DLD1 (cell line): ENCODE results near the gene CCDC33.

Source experiments
- in situ Hi-C: cut with HindIII; loops from 2 replicates; pipeline ENCODE4 v1.10.0; 2017; ENCODE audit warnings: low sequenced_read_pairs

Gene CCDC33

DNA sequence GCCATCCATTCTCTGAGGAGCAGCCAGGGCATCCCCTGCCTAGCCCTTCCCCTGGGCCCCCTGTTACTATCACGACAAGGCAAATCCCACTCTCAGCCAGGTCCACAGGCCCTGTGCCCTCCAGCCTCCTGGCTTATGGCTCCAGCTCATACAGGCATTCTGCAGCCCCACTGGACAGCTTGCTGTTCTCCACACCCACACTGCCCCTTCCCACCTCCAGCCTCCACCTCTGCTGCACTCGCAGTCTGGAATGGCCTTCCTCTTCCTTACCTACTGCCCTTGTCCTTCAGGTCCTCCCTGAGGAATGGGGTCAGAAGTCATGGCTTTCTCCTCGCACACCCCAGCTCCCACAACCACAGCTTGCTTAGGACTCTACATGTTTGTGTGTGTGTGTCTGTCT is 40.4 kb downstream of the CCDC33 start:
- in situ Hi-C loops: no loop called here

DNA sequence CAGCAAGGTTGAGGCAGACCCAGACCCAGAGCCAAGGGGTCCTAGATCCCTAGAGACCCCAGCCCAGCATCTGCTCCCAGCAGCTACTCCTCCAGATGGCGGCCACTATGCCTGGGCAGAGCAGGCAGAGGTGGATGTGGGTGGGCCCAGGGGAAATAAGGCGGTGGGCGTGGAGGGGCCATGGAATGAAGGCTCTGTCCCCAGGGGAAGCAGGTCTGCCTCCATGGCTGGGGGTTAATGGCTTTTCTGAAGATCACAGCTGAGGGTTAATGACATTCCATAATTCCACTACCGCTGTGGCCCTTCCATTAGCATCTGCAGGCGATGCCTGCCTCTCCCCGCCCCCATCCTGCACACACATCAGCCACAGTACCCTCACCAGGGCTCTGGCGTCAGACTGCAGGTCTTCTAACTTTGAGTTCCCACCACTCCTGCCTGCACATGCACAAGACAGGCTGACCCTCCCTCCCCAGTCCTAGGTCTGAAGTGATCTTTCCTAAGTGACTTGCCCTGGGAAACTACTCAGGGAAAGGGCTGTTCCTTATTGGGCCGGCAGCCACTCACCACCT is 41.2 kb downstream of the CCDC33 start:
- in situ Hi-C loops: no loop called here

DNA sequence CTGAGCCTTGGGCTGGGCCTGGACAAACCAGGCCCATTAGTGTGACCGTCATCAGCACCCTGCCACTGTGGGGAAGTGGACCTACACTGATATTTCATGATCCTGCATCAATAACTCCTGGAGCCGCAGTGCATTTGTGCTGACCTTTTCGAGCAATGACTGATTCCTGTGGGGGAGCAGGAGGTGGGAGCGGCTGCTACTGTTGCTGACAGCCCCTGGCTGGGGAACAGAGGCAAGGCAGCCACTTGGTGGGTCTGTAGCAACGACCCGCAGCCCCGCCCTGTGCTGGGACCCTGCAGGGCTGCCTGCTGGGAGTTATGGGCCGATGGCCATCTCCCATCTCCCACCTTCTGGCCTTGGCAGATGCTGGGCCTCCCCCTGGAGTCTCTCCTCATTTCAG is 42.1 kb downstream of the CCDC33 start:
- in situ Hi-C loops: no loop called here

DNA sequence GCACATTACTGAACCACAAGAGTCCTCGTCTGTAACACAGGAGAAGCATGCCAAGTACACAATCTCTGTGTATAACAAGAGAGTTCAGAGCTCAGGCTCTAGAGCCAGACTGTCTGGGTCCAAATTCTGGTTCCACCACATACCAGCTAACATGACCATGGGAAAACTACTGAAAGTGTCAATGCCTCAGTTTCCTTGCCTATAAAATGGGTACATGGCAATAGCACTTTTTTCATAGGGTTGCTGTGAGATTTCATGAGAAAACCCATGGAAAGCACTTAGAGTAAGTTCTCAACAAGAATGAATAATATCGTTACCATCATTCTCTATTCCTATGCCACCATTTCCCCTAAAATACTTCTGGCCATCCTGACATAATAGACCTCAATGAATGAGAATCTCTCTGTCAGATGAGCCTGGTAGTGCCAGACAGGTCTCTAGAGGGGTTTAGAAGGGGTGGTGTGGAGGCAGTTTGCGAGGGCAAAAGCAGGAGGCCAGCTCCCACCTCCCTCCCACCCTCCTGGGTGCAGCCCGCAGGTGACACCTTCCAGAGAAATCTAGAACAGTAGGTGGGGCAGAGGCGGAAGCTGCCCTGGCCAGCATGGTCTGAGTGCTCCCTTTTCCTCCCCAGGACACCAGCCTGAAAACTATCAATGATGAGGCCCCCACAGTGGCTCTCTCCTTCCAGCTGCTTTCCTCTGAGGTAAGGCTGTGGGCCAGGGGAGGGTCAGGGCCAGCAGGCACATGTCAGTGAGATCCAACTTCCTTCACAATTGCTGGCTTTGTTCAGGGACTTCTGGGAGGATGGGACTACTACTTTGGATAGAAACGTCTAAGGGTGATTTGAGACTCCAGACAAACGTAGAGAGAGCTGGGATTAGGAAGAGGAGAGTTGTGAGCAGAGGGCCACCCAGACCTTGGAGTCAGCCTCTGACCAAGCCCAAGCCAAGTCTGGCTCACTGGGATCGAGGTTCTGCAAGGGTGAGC is 45.3 kb downstream of the CCDC33 start:
- in situ Hi-C loops: no loop called here

DNA sequence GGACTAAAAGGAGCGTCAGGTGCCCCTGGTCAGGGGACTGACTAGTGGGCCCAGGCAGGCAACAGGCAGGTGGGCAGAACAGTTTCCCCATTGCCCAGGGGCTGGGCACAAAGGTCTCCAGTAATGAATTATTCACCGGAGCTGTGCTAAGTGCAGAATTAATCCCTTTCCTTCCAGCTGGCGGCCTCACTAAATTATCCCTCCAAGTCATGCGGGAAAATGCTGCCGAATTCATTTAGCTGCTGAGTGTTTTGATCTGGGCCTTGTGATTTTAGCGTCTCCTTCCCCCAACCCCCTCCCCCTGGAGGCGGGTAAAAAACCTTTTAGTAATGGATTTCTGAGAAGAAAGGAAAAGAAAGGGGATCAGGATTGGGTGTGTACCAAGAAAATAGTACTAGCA is 47.2 kb downstream of the CCDC33 start:
- in situ Hi-C loops: no loop called here

DNA sequence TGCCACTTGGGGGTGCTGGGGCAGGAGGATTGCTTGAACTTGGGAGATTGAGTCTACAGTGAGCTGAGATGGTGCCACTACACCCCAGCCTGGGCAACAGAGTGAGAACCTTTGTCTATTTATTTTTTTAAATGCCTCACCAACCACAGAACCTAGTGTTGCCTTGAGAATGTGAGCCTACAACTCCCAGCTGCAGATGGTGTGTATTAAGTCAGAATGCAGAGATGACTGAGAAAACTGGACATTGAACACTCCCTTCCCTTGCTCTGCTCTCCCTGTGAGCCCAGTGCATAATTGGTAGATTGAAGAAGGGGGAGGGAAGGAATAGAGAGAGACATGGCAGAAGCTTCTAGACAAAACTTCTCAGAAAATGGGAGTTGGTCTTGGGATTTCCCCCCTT is 53.5 kb downstream of the CCDC33 start:
- in situ Hi-C loops: no loop called here

DNA sequence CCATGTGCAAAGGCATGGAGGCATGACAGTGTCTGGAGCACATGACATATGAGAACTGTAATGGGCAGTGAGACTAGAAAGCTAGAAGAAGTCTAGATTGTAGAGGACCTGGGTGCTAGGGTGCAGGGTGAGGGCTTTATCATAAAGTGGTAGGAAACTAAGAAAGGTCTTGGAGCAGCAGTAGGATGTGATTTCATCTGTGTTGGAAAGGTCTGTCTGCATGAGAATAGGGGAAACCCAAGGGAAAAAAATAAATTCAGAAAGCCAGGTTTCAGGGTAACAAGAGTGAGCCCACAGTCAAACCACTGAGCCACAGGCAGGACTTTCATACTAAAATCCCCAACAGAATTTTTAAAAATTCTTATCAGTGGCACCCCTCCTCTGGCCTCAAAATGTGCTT is 54.5 kb downstream of the CCDC33 start:
- in situ Hi-C loops: no loop called here

DNA sequence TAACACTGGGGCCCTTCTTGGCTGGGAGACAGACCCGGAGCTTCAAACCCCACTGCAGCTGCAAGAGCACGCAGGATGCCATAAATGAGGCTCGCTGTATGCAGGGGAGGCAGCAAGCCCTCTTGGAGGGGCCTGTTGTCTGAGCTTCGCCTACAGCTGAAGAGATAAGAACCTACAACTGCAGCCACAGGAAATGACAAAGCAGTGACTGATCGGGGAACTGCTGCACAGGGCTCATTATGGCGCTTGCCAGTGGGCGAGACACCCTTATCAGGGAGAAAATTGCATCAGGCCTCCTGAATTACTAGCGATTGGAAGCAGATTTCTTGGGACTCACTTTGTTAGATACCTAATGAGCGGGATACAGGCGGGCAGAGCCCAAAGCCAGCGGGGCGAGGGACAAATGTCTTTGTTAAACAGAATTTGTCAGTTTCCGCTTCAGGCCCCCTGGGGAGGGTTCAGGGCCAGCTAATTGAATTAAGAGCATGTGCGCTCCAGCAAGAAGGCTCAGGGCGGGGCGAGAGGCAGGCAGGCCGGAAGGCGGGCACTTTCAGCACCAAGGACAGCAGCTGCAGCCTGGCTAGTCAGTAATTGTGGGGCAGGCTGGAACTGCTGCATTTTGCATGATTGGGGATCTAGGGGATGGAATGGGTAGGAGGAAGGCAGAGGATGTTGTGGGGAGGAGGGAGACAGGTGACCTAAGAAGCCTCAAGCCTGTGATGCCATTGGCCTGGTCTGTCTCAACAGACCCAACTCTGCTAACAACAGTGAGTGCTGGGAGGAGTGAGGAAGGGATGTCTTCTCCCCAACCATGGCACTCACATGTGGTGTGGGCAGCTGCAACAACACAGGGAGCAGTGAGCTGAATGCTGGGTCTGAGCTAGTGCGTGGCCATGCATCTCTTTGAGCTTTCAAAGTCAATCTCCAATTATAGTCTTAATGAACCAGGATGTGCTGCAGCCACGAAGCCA is 55.3 kb downstream of the CCDC33 start:
- in situ Hi-C loops: no loop called here

DNA sequence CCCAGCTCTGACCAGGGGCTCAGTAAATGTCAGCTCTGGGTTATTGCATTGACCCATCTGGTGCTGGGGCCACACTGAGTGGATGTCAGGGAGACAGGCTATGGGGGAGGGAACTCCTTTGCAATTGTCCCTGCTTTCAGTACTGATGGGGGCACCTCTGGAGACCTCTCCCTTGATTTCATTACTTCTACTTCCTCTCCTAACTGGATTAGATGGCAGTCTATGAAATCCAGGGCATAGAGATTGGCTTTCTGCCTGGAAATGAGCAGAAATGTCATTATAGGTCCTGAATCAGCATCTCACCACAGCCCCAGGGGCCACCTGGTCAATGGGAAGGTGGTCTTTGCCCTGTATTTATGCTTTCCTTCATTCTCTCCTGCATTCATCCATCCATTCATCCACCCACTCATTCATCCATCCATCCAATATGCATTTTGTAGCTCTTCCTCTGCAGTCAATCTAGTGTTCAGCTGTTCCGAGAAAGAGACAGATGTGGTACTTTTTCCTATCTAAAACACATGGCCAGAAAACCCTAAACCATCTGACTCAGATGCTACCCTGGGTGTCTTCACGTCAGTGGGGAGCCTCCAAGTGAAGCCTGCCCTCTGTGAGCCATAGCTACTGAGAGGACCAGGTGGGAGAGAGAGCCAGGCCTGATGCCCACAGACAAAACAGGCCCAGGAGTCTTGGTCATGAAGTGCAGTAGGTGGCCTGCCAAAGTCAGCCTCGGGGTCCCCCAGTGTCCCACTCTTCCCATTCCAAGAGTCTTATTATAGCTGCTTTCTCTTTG is 57.1 kb downstream of the CCDC33 start:
- in situ Hi-C loops: no loop called here

DNA sequence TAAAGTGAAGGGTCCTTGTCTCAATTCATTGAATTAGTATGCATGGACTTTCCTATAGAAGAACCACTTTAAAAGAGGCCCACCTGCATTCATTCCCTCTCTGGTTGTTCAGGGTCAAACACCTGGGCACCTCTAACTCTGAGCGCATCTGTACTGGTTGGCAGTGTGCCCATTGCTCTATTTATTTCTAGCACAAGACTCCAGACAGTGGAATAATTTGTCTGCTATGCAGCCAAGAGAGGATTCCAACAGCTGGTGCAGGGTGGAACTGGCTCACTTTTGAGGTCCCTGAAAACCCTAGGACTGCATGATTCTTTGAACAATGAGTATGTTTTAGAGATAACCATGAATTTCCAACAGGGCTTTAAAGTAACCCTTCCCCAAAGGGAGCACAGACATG is 57.9 kb downstream of the CCDC33 start:
- in situ Hi-C loops: no loop called here

DNA sequence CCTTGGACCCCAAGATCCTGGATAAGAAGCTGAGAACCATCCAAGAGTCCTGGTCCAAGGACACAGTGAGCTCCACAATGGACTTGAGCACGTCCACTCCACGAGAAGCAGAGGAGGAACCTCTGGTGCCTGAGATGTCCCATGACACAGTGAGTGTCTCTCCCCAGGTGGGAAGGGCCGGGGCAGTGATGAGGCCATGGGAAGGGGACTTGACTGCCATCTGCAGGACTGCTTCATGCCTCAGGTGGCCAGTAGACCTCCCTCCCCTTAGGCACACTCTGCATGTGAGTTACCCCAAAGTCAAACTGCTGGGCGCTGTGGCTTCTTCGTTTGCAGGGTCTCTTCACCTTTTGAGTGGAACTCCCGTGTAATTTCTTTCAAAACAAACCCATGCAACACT is 59.7 kb downstream of the CCDC33 start:
- in situ Hi-C loops: no loop called here

DNA sequence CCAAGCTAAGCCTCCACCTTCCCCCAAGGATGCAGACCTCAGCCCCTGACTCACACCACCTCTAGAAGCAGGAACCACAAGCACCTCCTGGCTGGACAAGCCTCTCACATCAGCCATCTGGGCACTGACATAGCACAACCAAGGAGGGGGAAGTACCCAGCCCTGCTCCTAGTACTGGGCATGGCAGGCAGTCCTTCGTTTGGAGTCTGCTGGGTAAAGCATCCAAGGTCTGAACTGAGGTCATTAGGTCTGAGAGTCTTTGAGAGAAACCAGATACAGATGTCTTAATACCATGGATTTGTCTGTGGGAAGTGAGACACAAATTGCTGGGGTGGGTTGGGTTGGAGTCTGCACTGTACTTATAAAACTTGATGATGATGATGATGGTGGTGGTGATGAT is 61.8 kb downstream of the CCDC33 start:
- in situ Hi-C loops: no loop called here

DNA sequence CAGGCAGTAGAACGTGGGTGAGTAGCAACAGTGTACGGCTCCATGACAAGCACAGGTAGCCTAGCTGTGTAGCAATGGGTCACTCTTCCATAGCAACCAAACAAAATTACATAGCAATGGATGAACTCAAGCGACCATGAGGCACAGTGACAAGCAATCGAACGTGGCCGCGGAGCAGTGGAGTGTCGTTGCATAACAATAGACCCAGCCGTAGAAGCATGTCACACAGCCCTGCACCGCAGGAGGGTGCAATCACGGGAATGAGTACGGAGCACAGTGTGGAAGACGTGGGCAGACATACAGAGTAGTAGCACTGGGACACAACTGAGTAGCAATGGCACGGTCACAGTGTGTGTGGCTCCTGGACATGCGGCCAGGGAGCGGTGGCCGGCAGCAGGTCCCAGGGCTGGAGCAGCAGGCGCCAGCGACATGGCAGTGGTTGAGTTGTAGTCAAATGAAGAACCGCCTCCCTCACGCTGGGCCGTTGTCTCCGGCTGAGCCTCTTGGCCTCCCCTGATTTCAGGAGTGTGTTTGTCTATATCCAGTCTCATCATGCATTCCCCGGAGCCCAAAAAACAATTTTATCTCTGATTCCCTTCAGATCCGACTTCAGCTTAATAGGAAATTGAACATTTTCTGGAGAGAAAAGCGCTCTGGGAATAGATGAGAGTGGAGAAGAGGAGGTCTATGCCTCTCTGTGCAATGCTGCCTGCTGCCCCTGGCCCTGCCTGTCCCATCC is 64.1 kb downstream of the CCDC33 start:
- in situ Hi-C loops: loop anchor here (25.0 kb wide), 1 partner anchor 188 kb away; no protein-coding TSS in a partner anchor

DNA sequence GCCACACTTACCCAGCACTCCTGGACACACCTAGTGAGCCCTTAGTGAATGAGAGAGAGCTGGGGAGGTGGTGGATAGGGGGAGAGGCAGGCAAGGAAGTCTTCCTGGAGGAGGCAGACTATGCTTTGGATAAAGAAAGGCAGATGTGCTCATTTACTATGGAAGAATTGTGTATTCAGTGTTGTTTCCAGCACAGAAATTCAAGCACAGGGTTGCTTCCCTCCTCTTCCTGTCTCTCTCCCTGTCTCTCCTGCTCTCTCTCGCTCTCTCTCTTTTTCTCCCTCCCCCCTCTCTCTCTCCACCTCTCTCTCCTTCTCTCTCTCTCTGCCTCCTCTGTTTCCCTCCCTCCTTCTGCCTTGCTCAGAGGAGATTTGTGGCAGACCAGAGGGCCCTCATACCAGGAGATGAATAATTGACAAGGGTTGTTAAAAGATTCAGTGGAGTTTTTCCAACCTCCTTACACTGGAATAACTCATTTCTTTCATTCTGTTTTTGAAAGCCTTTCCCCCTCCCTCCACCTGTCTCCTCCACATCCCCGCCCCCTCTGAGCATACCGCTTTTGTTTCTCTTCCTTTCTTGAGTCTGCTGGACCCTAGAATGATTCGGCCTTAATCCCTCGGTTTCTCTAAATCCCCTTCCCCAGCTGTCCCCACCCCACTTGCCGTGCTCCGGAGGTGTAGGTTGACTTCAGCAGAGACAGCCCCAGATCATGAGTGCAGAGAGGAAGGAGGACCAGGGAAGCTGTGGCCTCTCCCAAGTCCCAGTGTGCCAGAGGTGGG is 65.6 kb downstream of the CCDC33 start:
- in situ Hi-C loops: loop anchor here (25.0 kb wide), 1 partner anchor 189 kb away; no protein-coding TSS in a partner anchor

DNA sequence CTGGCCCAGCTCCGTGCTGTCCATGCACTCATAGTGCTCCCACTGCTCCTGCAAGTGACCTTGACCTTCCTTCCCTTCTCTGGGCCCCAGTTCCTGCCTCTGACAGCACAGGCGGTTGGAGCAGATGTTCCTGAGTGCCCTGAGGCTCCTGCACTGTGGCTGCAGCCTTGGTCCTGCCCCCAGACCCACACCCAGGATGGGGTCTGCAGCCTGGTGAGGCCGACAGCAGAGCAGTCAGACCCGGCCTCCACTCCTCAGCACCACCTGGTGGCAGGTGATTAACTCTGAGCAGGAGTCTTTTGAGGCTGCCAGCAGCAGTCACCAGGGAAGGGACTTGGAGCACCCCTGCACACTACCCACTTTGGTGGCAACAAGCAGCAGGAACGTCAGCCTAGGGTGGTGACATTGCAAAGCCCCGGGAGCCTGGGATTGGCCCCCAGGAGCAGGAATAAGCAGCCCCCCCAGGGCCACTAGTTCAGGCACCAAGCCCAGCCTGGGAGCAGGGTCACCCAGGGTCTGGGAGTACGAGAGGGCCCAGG is 66.8 kb downstream of the CCDC33 start:
- in situ Hi-C loops: loop anchor here (25.0 kb wide), 1 partner anchor 191 kb away; no protein-coding TSS in a partner anchor

DNA sequence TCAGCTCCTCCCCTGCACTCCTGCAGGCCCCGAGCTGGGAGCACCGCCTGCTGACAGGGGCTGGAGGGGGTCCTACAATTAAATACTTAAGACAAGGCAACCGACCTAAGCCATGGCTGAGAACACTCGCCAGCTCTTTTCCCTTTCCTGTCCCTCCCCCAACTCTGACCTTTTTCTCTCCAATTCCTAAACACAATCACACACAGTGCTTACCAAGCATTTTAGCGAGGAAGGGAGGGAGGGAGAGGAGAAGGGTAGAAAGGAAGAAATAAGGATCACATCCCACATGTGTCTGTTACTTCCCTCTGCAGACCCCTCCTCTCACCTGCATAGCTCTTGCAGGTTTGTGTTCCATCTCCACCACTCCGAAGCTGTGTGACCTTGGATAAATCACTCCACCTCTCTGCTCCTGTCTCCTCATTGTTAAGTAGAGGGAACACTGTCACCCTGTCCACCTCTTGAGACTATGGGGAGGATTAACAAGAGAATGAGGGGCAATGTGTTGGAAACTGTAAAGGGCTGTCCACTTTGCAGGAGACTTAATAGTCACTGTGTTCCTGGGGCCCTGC is 67.7 kb downstream of the CCDC33 start:
- in situ Hi-C loops: loop anchor here (25.0 kb wide), 1 partner anchor 192 kb away; no protein-coding TSS in a partner anchor

DNA sequence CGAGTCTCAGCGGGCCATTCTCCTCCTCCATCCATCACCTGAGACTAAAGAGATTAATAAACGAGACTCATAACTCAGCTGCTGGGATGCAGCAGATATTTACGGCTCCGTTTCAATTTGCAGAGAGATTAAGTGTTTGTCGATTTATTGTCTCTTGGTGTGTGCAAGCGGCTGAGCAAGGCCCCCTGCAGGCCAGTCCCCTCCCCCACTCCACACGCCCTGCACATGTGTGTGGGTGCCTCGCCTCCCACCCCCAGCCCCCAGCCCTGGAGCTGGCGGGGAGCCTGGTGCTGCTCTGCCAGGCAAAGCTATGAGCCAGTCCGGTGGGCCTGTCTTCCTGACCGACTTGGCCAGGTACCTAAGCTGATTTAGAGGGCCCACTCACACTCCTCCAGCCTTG is 68.3 kb downstream of the CCDC33 start:
- in situ Hi-C loops: loop anchor here (25.0 kb wide), 1 partner anchor 192 kb away; no protein-coding TSS in a partner anchor

DNA sequence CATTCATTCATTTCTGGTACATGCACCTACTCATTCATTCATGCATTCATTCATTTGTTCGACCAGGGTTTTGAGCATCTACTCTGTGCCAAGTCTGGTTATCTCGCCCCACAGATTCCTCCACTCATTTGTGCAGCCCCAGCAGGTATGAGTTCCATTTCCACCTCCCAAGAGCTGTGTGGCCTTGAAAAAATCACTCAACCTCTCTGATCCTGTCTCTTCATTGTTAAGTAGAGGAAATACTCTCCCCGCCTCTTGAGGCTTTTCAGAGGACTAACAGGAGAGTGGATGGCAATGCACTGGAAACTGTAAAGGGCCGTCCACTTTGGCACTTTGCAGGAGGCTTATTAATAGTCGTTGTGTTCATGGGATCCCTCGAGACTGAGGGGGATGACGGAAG is 69.6 kb downstream of the CCDC33 start:
- in situ Hi-C loops: loop anchor here (25.0 kb wide), 1 partner anchor 193 kb away; no protein-coding TSS in a partner anchor
